ENCODE data around the gene RTL1. TPM values are rescaled to one million over a fixed set of nuclear protein-coding genes. Genes with fewer than 3 reads are reported as not detected.

RTL1 gene
- total and polyA plus RNA-seq, 2 donors (not counting 1 experiment from before 2014, with no cell fraction given): not detected

DNA sequence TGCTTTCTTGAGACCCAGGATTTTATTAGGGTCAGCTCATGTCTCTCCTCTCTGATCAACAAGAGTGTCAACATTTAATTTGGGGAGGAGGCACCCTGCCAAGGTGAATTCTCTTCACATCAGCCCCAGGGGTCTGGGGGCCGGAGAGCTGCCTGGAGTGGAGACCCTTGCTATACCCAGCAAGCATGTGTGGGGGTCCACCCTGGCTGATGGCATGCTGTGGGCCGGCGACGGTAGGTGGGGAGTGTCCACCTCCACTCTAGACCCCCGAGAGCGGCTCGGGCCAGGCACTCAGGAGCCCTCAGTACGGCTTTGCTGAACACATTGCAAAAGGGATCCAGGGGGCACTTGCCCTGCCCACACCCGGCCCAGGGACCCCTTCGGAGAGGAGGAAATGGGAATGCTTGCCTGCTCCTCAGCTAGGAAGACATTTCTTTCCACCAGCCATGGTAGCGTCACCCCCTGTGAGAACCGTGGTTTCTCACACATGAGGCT is 67.2 kb downstream of the RTL1 start:
- no peak overlapping the region for H3K4me3 ChIP-seq (replicated peaks in 1 of 4; ENCODE audit: control extremely low read depth in 1 of 4, insufficient read depth in 1 of 4, low read depth in 3 of 4, low read length in 4 of 4)
- H3K4me1 ChIP-seq (ENCODE audit: control insufficient read depth, extremely low read depth, insufficient read depth, low read length): no peaks in the 10 kb centered on the region
- no peaks in the 10 kb centered on the region for H3K9me3 ChIP-seq (ENCODE audit: control insufficient read depth, insufficient read depth, low read depth, low read length)
- H3K36me3 ChIP-seq (ENCODE audit: control insufficient read depth, insufficient read depth, low read length): peaks cover 19% of the 10 kb centered on the region
- no peak overlapping the region for H2AFZ ChIP-seq (ENCODE audit: low read length)
- no peak overlapping the region for H3K9ac ChIP-seq (ENCODE audit: insufficient read depth, low read length)
- no peak overlapping the region for H3K4me2 ChIP-seq (ENCODE audit: extremely low read depth, insufficient read depth, low read length)
- no peaks in the 10 kb centered on the region for H3K79me2 ChIP-seq (ENCODE audit: control insufficient read depth, insufficient read depth, low read length)
- TF ChIP-seq, protein P1, sequence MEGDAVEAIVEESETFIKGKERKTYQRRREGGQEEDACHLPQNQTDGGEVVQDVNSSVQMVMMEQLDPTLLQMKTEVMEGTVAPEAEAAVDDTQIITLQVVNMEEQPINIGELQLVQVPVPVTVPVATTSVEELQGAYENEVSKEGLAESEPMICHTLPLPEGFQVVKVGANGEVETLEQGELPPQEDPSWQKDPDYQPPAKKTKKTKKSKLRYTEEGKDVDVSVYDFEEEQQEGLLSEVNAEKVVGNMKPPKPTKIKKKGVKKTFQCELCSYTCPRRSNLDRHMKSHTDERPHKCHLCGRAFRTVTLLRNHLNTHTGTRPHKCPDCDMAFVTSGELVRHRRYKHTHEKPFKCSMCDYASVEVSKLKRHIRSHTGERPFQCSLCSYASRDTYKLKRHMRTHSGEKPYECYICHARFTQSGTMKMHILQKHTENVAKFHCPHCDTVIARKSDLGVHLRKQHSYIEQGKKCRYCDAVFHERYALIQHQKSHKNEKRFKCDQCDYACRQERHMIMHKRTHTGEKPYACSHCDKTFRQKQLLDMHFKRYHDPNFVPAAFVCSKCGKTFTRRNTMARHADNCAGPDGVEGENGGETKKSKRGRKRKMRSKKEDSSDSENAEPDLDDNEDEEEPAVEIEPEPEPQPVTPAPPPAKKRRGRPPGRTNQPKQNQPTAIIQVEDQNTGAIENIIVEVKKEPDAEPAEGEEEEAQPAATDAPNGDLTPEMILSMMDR (conservative IDR thresholded peaks at IDR 0.05 in 1 of 2, IDR thresholded peaks at IDR 0.05 in 1 of 2; ENCODE audit: low read depth in 1 of 2, low read length in 2 of 2): no peak
- TF ChIP-seq EZH2 (IDR thresholded peaks at IDR 0.05; ENCODE audit: low read length, missing control alignments): no peak
- no peak overlapping the region for H3K27ac ChIP-seq (ENCODE audit: insufficient read depth, low read length)
- no peaks in the 10 kb centered on the region for H4K20me1 ChIP-seq (ENCODE audit: control insufficient read depth, extremely low read depth, insufficient read depth, low read length)
- no peak for DNase-seq (ENCODE audit: low read depth in 2 of 2)
- H3K27me3 ChIP-seq (ENCODE audit: control insufficient read depth, insufficient read depth, low read length): no peaks in the 10 kb centered on the region

DNA sequence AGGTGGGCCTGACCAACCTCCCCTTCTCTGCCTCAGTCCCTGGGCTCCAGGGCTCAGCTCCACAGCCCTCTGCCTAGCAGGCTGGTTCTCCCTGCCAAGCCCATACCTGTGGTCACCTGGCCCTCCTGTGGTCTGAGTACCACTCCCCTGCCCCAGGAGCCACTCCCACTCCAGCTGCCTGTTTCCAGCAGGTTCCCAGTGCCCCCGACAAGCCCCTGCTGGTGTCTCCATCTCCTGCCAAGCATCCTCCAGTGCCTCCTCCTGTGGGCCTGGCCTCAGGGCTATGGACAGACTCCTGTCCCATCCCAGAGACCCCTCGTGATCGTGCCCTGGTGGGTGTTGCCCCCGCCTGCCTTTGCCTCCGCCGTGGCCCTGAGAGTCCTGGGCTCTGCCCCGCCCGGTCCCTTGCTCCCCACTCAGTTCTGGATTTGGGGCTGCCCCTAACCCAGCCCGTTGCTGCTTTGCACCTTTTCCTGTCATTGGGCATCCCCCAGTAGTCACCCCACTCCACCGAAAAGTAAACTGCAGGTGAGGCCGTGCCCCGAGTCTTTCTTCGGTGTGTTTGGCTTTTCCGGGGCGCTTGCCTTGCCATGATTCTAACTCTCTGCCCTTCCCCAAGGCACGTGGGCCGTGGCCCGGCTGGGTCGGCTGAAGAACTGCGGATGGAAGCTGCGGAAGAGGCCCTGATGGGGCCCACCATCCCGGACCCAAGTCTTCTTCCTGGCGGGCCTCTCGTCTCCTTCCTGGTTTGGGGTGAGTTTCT is 67.8 kb downstream of the RTL1 start:
- DNase-seq (ENCODE audit: low read depth in 2 of 2): no peak
- H3K9ac ChIP-seq (ENCODE audit: insufficient read depth, low read length): no peak overlapping the region
- H3K27me3 ChIP-seq (ENCODE audit: control insufficient read depth, insufficient read depth, low read length): no peaks in the 10 kb centered on the region
- no peak overlapping the region for H3K4me3 ChIP-seq (replicated peaks in 1 of 4; ENCODE audit: control extremely low read depth in 1 of 4, insufficient read depth in 1 of 4, low read depth in 3 of 4, low read length in 4 of 4)
- TF ChIP-seq EZH2 (IDR thresholded peaks at IDR 0.05; ENCODE audit: low read length, missing control alignments): no peak
- TF ChIP-seq, protein P1 (conservative IDR thresholded peaks at IDR 0.05 in 1 of 2, IDR thresholded peaks at IDR 0.05 in 1 of 2; ENCODE audit: low read depth in 1 of 2, low read length in 2 of 2): no peak
- H3K4me2 ChIP-seq (ENCODE audit: extremely low read depth, insufficient read depth, low read length): no peak overlapping the region
- no peak overlapping the region for H3K27ac ChIP-seq (ENCODE audit: insufficient read depth, low read length)
- H3K36me3 ChIP-seq (ENCODE audit: control insufficient read depth, insufficient read depth, low read length): peaks cover 20% of the 10 kb centered on the region
- no peaks in the 10 kb centered on the region for H3K4me1 ChIP-seq (ENCODE audit: control insufficient read depth, extremely low read depth, insufficient read depth, low read length)
- H4K20me1 ChIP-seq (ENCODE audit: control insufficient read depth, extremely low read depth, insufficient read depth, low read length): no peaks in the 10 kb centered on the region
- no peak overlapping the region for H2AFZ ChIP-seq (ENCODE audit: low read length)
- no peaks in the 10 kb centered on the region for H3K9me3 ChIP-seq (ENCODE audit: control insufficient read depth, insufficient read depth, low read depth, low read length)
- no peaks in the 10 kb centered on the region for H3K79me2 ChIP-seq (ENCODE audit: control insufficient read depth, insufficient read depth, low read length)

DNA sequence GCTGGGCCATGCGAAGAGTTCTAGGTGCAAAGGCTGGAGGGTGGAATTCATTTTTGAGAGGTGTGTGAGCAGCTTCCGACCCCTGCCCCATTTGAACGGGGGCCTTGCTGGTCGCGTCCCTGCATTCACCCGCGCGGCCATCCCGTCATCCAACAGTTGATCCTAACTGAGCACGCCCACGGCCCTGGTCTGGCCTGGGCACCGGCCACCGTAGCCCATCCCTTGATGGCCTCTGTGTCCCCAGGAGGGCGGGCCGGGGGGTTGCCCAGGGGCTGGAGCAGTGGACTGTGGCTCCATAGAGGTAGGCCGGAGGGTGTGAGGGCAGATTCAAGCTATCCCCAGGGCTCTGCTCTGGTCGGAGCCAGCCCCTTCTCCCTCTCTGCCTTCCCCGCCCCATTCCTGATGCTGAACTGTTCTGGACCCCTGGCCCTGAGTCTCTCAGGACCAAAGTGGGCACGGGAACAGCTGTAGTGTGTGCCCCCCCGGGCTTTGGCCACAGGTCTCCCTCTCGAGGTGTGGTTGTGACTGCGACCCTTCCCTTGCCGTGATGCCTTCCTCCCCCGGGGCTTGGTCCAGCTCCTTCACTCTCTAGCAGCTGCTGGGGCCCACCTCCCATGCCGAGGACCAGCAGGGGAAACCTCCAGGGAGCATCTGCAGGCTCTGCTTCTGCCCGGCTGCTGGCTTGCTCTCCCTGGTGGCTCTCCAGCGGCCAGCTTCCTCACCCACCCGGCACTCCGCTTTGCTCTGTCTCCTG is 68.6 kb downstream of the RTL1 start:
- Histone ChIP-seq H3K9ac (ENCODE audit: insufficient read depth, low read length) (no peak overlapping the region), H2AFZ (ENCODE audit: low read length) (no peak overlapping the region), H3K4me3 (replicated peaks in 1 of 4; ENCODE audit: control extremely low read depth in 1 of 4, insufficient read depth in 1 of 4, low read depth in 3 of 4, low read length in 4 of 4) (no peak overlapping the region), H3K36me3 (ENCODE audit: control insufficient read depth, insufficient read depth, low read length) (peaks cover 21% of the 10 kb centered on the region), H4K20me1 (ENCODE audit: control insufficient read depth, extremely low read depth, insufficient read depth, low read length) (no peaks in the 10 kb centered on the region), H3K9me3 (ENCODE audit: control insufficient read depth, insufficient read depth, low read depth, low read length) (no peaks in the 10 kb centered on the region), H3K4me2 (ENCODE audit: extremely low read depth, insufficient read depth, low read length) (no peak overlapping the region), H3K27ac (ENCODE audit: insufficient read depth, low read length) (no peak overlapping the region), H3K4me1 (ENCODE audit: control insufficient read depth, extremely low read depth, insufficient read depth, low read length) (no peaks in the 10 kb centered on the region), H3K27me3 (ENCODE audit: control insufficient read depth, insufficient read depth, low read length) (no peaks in the 10 kb centered on the region), H3K79me2 (ENCODE audit: control insufficient read depth, insufficient read depth, low read length) (no peaks in the 10 kb centered on the region)
- no peak for TF ChIP-seq EZH2 (IDR thresholded peaks at IDR 0.05; ENCODE audit: low read length, missing control alignments)
- TF ChIP-seq, protein P1 (conservative IDR thresholded peaks at IDR 0.05 in 1 of 2, IDR thresholded peaks at IDR 0.05 in 1 of 2; ENCODE audit: low read depth in 1 of 2, low read length in 2 of 2): no peak
- DNase-seq (ENCODE audit: low read depth in 2 of 2): no peak

All from fibroblast of lung (primary cell).